Parathyroid adenoma (tissue), 2 donors: Measurements from ENCODE around the gene MYD88.

Source experiments
- H2AFZ ChIP-seq: fragments of 300-600 bp; sonication (generic); one replicate; pipeline ENCODE4 v1.7.0; 2017; ENCODE audit warnings: antibody characterized with exemption, mild to moderate bottlenecking
- H3K27ac ChIP-seq: fragments of 300-600 bp; sonication (generic); one replicate; pipeline ENCODE4 v1.7.0; 2017
- H3K27me3 ChIP-seq: fragments of 300-600 bp; sonication (generic); one replicate; pipeline ENCODE4 v1.7.0; 2017; ENCODE audit warnings: low read length; ENCODE audit not compliant: control insufficient read depth, insufficient read depth
- H3K36me3 ChIP-seq: fragments of 300-600 bp; sonication (generic); one replicate; pipeline ENCODE4 v1.7.0; 2017; ENCODE audit warnings: low read length; ENCODE audit not compliant: control insufficient read depth, insufficient read depth
- H3K4me1 ChIP-seq: fragments of 300-600 bp; sonication (generic); one replicate; pipeline ENCODE4 v1.7.0; 2017; ENCODE audit warnings: control low read depth
- H3K4me2 ChIP-seq: fragments of 300-600 bp; sonication (generic); one replicate; pipeline ENCODE4 v1.7.0; 2017; ENCODE audit warnings: low read length
- H3K4me3 ChIP-seq: fragments of 300-600 bp; sonication (generic); one replicate; pipeline ENCODE4 v1.7.0; 2017; ENCODE audit warnings: low read depth, low read length
- H3K79me2 ChIP-seq: fragments of 300-600 bp; sonication (generic); one replicate; pipeline ENCODE4 v1.7.0; 2017; ENCODE audit warnings: control low read depth
- H3K9ac ChIP-seq: fragments of 300-600 bp; sonication (generic); one replicate; pipeline ENCODE4 v1.7.0; 2017; ENCODE audit warnings: mild to moderate bottlenecking
- H3K9me3 ChIP-seq: fragments of 300-600 bp; sonication (generic); one replicate; pipeline ENCODE4 v1.7.0; 2017; ENCODE audit warnings: low read length; ENCODE audit not compliant: control insufficient read depth
- TF ChIP-seq, protein P1 (sequence below): fragments of 300-600 bp; sonication (generic); IDR thresholded peaks from one replicate; pipeline ENCODE4 v1.7.0; 2017; ENCODE audit warnings: antibody characterized with exemption, mild to moderate bottlenecking
- donor health status: primary hyperparathyroidism.

The MYD88 gene

DNA sequence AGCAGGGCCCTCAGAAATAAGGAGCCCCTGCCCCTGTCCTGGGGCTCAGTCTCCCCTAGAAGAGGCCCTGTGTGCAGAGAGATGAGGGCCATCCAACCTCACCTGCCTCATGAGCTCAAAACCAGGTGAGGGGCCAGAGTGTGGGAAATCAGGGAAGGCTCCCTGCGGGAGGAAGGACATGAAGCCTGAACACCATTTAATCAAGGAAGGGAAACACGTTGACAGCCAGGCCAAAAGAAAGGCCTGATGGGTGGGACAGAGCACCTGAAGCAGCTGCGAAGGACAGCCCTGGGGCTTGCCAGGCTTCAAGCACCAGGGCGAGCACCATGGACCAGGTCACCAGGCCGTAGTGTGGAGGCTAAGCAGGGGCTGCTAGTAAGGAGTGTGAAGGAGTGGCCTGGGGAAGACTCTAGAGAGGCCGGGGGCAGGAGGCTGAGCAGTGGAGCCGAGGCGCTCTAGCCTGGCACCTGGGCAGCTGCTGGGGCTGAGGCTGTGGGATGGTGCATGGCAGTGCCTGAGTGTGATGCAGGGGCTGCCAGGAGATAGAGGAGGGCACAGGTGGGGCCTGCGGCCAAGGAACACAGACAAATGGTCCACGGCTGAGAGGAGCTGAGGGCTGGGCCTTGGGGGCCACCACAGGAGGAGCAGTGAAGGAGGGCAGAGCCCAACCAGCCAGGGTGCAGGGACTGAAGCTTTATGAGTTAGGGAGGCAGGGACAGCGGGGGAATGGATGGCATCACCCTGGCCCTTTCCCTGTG is 17.6 kb upstream of the MYD88 start:
- Histone ChIP-seq H3K9ac (no peak overlapping the region), H3K27ac (no peak overlapping the region), H3K4me2 (no peak overlapping the region), H3K27me3 (no peaks in the 10 kb centered on the region), H3K79me2 (no peaks in the 10 kb centered on the region), H3K9me3 (no peaks in the 10 kb centered on the region), H3K4me3 (no peak overlapping the region), H3K4me1 (no peaks in the 10 kb centered on the region), H3K36me3 (no peaks in the 10 kb centered on the region), H2AFZ (no peak overlapping the region)
- TF ChIP-seq, protein P1, sequence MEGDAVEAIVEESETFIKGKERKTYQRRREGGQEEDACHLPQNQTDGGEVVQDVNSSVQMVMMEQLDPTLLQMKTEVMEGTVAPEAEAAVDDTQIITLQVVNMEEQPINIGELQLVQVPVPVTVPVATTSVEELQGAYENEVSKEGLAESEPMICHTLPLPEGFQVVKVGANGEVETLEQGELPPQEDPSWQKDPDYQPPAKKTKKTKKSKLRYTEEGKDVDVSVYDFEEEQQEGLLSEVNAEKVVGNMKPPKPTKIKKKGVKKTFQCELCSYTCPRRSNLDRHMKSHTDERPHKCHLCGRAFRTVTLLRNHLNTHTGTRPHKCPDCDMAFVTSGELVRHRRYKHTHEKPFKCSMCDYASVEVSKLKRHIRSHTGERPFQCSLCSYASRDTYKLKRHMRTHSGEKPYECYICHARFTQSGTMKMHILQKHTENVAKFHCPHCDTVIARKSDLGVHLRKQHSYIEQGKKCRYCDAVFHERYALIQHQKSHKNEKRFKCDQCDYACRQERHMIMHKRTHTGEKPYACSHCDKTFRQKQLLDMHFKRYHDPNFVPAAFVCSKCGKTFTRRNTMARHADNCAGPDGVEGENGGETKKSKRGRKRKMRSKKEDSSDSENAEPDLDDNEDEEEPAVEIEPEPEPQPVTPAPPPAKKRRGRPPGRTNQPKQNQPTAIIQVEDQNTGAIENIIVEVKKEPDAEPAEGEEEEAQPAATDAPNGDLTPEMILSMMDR, result no peak

DNA sequence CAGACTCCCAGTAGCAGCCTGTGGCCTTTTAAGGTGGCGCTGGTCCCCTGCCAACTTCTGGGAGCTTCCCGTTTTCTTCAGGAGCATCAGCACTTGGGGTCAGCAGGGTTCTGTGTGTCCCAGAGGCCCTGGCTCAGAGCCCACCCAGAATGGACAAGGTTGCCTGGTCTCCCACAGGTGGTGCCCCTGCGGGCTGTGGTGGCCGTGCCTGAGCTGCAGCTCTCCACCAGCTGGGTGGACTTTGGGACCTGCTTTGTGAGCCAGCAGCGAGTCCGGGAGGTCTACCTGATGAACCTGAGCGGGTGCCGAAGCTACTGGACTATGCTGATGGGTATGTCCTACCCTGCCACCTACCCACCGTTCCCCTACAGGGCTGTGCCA is 17.0 kb upstream of the MYD88 start:
- TF ChIP-seq, protein P1, result no peak
- Histone ChIP-seq H3K4me1 (no peaks in the 10 kb centered on the region), H3K4me2 (no peak overlapping the region), H3K9me3 (no peaks in the 10 kb centered on the region), H3K27me3 (no peaks in the 10 kb centered on the region), H3K4me3 (no peak overlapping the region), H2AFZ (no peak overlapping the region), H3K79me2 (no peaks in the 10 kb centered on the region), H3K27ac (no peak overlapping the region), H3K36me3 (no peaks in the 10 kb centered on the region), H3K9ac (no peak overlapping the region)

DNA sequence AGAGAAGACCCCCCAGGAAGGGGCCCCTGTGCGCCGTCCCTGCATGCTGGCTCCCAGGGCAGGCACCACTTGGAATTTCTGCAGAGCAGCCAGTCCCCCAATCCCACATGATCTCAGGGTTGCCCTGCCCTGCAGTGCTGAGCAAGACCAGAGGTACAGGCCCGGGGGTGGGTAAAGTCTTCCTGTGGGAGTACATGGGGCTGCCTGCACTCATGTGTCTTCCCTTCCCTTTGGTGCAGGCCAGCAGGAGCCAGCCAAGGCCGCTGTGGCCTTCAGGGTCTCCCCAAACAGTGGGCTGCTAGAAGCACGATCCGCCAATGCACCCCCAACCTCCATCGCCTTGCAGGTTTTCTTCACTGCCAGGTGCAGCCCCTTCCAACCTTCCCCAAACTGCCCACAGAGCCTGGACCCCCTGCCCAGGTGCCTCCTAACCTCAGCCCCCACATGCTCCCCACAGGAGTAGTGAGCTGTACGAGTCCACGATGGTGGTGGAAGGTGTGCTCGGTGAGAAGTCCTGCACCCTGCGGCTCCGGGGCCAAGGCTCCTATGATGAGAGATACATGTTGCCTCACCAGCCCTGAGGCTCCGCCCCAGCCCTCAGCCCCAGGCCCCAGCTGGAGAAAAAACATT is 16.5 kb upstream of the MYD88 start:
- no peak overlapping the region for H3K9ac ChIP-seq
- TF ChIP-seq, protein P1, result no peak
- H3K79me2 ChIP-seq, result no peaks in the 10 kb centered on the region
- H2AFZ ChIP-seq, result no peak overlapping the region
- no peak overlapping the region for H3K4me2 ChIP-seq
- no peaks in the 10 kb centered on the region for H3K4me1 ChIP-seq
- no peak overlapping the region for H3K4me3 ChIP-seq
- H3K27ac ChIP-seq, result no peak overlapping the region
- no peaks in the 10 kb centered on the region for H3K9me3 ChIP-seq
- no peaks in the 10 kb centered on the region for H3K27me3 ChIP-seq
- H3K36me3 ChIP-seq, result no peaks in the 10 kb centered on the region

DNA sequence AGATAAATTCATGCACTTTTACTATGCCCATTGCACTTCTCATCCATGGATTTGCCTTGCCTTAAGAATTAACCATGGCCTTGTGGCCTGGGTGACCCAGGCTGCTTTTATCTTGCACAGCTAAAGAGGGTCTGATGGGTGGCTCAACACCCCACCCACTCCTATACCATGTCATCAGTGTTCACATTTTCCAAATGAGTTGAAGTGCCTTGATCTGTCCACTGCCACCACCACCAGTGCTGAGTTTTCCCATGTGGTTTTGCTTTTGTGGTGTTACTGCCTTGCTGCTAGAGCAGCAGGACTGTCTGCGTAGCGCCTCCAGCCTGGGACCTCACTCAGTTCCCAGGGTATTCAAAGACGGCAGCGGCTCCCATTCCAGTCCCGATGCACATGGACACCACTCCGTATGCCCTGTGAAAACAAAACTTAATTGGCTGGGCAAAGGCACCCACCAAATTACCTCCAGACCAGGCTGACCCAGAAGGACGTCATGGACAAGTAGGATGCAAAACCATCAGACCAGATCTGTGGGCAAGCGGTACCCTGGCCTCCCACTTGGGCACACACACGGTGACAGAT is 15.7 kb upstream of the MYD88 start:
- H2AFZ ChIP-seq, result no peak overlapping the region
- H3K27me3 ChIP-seq, result no peaks in the 10 kb centered on the region
- TF ChIP-seq, protein P1, result no peak
- H3K27ac ChIP-seq, result no peak overlapping the region
- H3K9me3 ChIP-seq, result no peaks in the 10 kb centered on the region
- no peak overlapping the region for H3K4me3 ChIP-seq
- no peaks in the 10 kb centered on the region for H3K4me1 ChIP-seq
- no peak overlapping the region for H3K4me2 ChIP-seq
- no peaks in the 10 kb centered on the region for H3K79me2 ChIP-seq
- no peak overlapping the region for H3K9ac ChIP-seq
- no peaks in the 10 kb centered on the region for H3K36me3 ChIP-seq
